B cell (primary cell): Measurements from ENCODE around the gene CEL. TPM values are rescaled to one million over a fixed set of nuclear protein-coding genes. Genes with fewer than 3 reads are reported as not detected.

Experiments used
- ATAC-seq: fragments of 200-7000 bp; cut with Tn5 transposase; one replicate; pipeline ENCODE4 v1.10.0; 2021; ENCODE audit warnings: low read depth, mild to moderate bottlenecking, moderate number of reproducible peaks, moderate library complexity
- CTCF ChIA-PET: fragments of 350-600 bp; sonication (Branson Sonifier 250); formaldehyde crosslinking; loops from one replicate; lab custom pipeline; 2021; ENCODE audit warnings: antibody characterized with exemption, inconsistent platforms; lab: Charles Lee
- POLR2A ChIA-PET: fragments of 350-600 bp; sonication (Branson Sonifier 250); formaldehyde crosslinking; loops from one replicate; lab custom pipeline; 2021; ENCODE audit warnings: antibody characterized with exemption; lab: Charles Lee
- DNase-seq: peaks from one replicate; pipeline ENCODE4 v3.0.0; 2013
- H2AFZ ChIP-seq: 2 replicates; pipeline ENCODE4 v1.6.1; 2012; ENCODE audit warnings: mild to moderate bottlenecking, low read depth, low read length; ENCODE audit not compliant: insufficient read depth, poor library complexity, severe bottlenecking
- H3K27ac ChIP-seq, 2 donors: 1 replicate in 1 of 2; 2 replicates in 1 of 2; pipeline ENCODE4 v1.5.1; 2012 to 2013; ENCODE audit warnings: low read length in 2 of 2, mild to moderate bottlenecking in 2 of 2, moderate library complexity in 1 of 2
- H3K27me3 ChIP-seq, 4 experiments: fragments of 200-600 bp in 1 of 4; sonication (generic) in 1 of 4; replicated peaks in 1 of 4; 1 replicate in 2 of 4; 2 replicates in 2 of 4; pipeline versions ENCODE4 v1.6.1 to v1.7.0; 2013 to 2016; ENCODE audit warnings: low read length in 3 of 4, mild to moderate bottlenecking in 2 of 4, mixed read lengths in 1 of 4, moderate library complexity in 1 of 4; ENCODE audit not compliant: insufficient read depth in 4 of 4, control insufficient read depth in 3 of 4; ENCODE audit errors: control extremely low read depth in 1 of 4
- H3K36me3 ChIP-seq, 2 experiments: replicated peaks in 1 of 2; 1 replicate in 1 of 2; 2 replicates in 1 of 2; pipeline versions ENCODE4 v1.6.1 to v1.7.1; 2013; ENCODE audit warnings: low read length in 1 of 2; ENCODE audit not compliant: insufficient read depth in 2 of 2, control insufficient read depth in 1 of 2; ENCODE audit errors: control extremely low read depth in 1 of 2, extremely low read depth in 1 of 2
- H3K4me1 ChIP-seq, 2 donors: fragments of 200-600 bp in 1 of 2; sonication (generic) in 1 of 2; 1 replicate in 1 of 2; 2 replicates in 1 of 2; pipeline versions ENCODE4 v1.5.1 to v1.6.1; 2013 to 2017; ENCODE audit warnings: low read length in 2 of 2; ENCODE audit not compliant: control insufficient read depth in 2 of 2, insufficient read depth in 2 of 2
- H3K4me2 ChIP-seq: replicated peaks from 2 replicates; pipeline ENCODE3; 2012; ENCODE audit warnings: mild to moderate bottlenecking, low read depth, low read length; ENCODE audit not compliant: poor library complexity, severe bottlenecking
- H3K4me3 ChIP-seq, 5 experiments: fragments of 200-600 bp in 1 of 5; sonication (generic) in 1 of 5; 1 replicate in 3 of 5; 2 replicates in 2 of 5; pipeline versions ENCODE4 v1.5.1 to v1.7.0; 2011 to 2016; ENCODE audit warnings: low read length in 4 of 5, mild to moderate bottlenecking in 4 of 5, low read depth in 2 of 5, control low read depth in 1 of 5, moderate library complexity in 1 of 5; ENCODE audit not compliant: insufficient read depth in 1 of 5; ENCODE audit errors: control extremely low read depth in 1 of 5, extremely low read depth in 1 of 5
- H3K79me2 ChIP-seq: fragments of 200-600 bp; sonication (generic); one replicate; pipeline ENCODE4 v1.6.0; 2016; ENCODE audit warnings: low read length; ENCODE audit not compliant: control insufficient read depth, insufficient read depth
- H3K9ac ChIP-seq: fragments of 200-600 bp; sonication (generic); 2 replicates; pipeline ENCODE4 v1.6.1; 2017; ENCODE audit warnings: mild to moderate bottlenecking, low read length, moderate library complexity
- H3K9me3 ChIP-seq, 3 donors: one replicate each; pipeline versions ENCODE4 v1.6.1 to v1.7.1; 2013; ENCODE audit warnings: low read length in 2 of 3; ENCODE audit not compliant: control insufficient read depth in 2 of 3, insufficient read depth in 1 of 3; ENCODE audit errors: control extremely low read depth in 1 of 3
- H4K20me1 ChIP-seq: 2 replicates; pipeline ENCODE4 v1.6.0; 2012; ENCODE audit warnings: mild to moderate bottlenecking, low read length; ENCODE audit not compliant: insufficient read depth, control insufficient read depth, poor library complexity, severe bottlenecking
- H3K27ac Mint-ChIP-seq: one replicate; pipeline ENCODE4 v1.8.0; 2021; ENCODE audit warnings: mixed read lengths
- H3K27me3 Mint-ChIP-seq: one replicate; pipeline ENCODE4 v1.8.0; 2021; ENCODE audit warnings: mixed read lengths
- H3K4me1 Mint-ChIP-seq: one replicate; pipeline ENCODE4 v1.8.0; 2021; ENCODE audit warnings: mixed read lengths
- H3K4me3 Mint-ChIP-seq: one replicate; pipeline ENCODE4 v1.8.0; 2021; ENCODE audit warnings: mixed read lengths
- H3K9me3 Mint-ChIP-seq: one replicate; pipeline ENCODE4 v1.8.0; 2022; ENCODE audit warnings: mixed read lengths; ENCODE audit not compliant: insufficient read depth
- EZH2 ChIP-seq: IDR thresholded peaks from 2 replicates; pipeline ENCODE4 v1.6.1; 2012; ENCODE audit warnings: borderline replicate concordance, low read depth, mild to moderate bottlenecking, moderate library complexity, low read length; ENCODE audit not compliant: insufficient read depth, poor library complexity, severe bottlenecking
- WGBS: methylation state at CpG from one replicate; pipeline ENCODE4 v1.1.5; 2013; ENCODE audit warnings: missing lambda C conversion rate; ENCODE audit not compliant: insufficient coverage; 5-methylcytosine and 5-hydroxymethylcytosine counted together
- intact Hi-C: fragments of 100-400 bp; cut with micrococcal nuclease; formaldehyde crosslinking; loops from one replicate; pipeline ENCODE4 v1.10.0; 2022
- polyA plus RNA-seq: library from polyadenylated mRNA; depleted of rRNA; stranded (reverse); fragments of >200 nt; gene quantifications from 2 replicates; pipeline ENCODE4 v1.2.3, GENCODE V29; 2012
- total RNA-seq, 2 donors: library from RNA; stranded (reverse); fragments of 120-200 nt in 1 of 2; gene quantifications; 1 replicate in 1 of 2; 2 replicates in 1 of 2; pipeline versions ENCODE4 v1.2.3 to v1.2.4, GENCODE V29; 2013 to 2022
- TF ChIP-seq, protein P1 (sequence below): fragments of 200-600 bp; IDR thresholded peaks from one replicate; pipeline ENCODE4 v1.8.0; 2022; ENCODE audit warnings: antibody characterized with exemption, mild to moderate bottlenecking

Gene CEL
- total and polyA plus RNA-seq, 2 donors (not counting 1 experiment from before 2014, with no cell fraction given): 0.51 to 0.57 TPM

DNA sequence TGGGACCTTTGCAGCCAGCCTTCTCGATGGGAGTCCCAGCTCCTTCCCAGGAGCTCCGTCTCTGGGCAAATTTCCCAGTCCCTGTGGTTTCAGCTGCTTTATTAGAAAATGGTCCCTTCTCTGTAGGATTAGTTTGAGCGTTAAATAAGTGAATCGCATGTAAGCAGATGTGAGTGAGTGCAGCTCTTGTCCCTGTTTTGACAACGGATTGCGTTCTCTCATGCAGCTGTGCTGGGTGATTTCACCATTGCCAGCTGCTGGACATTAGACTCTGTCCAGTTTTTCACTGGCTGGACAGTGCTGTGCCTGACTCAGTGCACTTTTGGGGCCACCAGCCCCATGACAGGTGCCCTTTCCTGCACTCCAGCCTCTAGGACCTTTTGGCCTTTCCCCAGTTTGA is 11.6 kb upstream of the CEL start:
- POLR2A ChIA-PET: no interaction called here
- Mint-ChIP-seq H3K27ac (no peak overlapping the region), H3K9me3 (no peaks in the 10 kb centered on the region), H3K4me3 (no peak overlapping the region), H3K27me3 (no peaks in the 10 kb centered on the region), H3K4me1 (no peaks in the 10 kb centered on the region)
- no peak overlapping the region for H3K27ac ChIP-seq
- no peak overlapping the region for H2AFZ ChIP-seq
- no peaks in the 10 kb centered on the region for H3K27me3 ChIP-seq
- H3K4me1 ChIP-seq: no peaks in the 10 kb centered on the region
- WGBS: over 99% methylated on average over 6 of the region's 6 CpGs
- no peak overlapping the region for H3K4me3 ChIP-seq
- TF ChIP-seq EZH2: no peak
- TF ChIP-seq, protein P1, sequence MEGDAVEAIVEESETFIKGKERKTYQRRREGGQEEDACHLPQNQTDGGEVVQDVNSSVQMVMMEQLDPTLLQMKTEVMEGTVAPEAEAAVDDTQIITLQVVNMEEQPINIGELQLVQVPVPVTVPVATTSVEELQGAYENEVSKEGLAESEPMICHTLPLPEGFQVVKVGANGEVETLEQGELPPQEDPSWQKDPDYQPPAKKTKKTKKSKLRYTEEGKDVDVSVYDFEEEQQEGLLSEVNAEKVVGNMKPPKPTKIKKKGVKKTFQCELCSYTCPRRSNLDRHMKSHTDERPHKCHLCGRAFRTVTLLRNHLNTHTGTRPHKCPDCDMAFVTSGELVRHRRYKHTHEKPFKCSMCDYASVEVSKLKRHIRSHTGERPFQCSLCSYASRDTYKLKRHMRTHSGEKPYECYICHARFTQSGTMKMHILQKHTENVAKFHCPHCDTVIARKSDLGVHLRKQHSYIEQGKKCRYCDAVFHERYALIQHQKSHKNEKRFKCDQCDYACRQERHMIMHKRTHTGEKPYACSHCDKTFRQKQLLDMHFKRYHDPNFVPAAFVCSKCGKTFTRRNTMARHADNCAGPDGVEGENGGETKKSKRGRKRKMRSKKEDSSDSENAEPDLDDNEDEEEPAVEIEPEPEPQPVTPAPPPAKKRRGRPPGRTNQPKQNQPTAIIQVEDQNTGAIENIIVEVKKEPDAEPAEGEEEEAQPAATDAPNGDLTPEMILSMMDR: no peak
- intact Hi-C loops: no loop called here
- DNase-seq (no peak), ATAC-seq (no peak)
- H3K9me3 ChIP-seq: no peaks in the 10 kb centered on the region
- H3K4me2 ChIP-seq: no peak overlapping the region
- H3K36me3 ChIP-seq: peaks cover 0 to 69% of the 10 kb centered on the region in 2 experiments
- peaks cover 4% of the 10 kb centered on the region for H4K20me1 ChIP-seq
- no peak overlapping the region for H3K9ac ChIP-seq
- H3K79me2 ChIP-seq: no peaks in the 10 kb centered on the region
- CTCF ChIA-PET: interaction anchor here (0.7 to 1.1 kb wide), 2 partner anchors 10 to 65 kb away, joined by 3 to 4 read pairs; no protein-coding TSS in a partner anchor

DNA sequence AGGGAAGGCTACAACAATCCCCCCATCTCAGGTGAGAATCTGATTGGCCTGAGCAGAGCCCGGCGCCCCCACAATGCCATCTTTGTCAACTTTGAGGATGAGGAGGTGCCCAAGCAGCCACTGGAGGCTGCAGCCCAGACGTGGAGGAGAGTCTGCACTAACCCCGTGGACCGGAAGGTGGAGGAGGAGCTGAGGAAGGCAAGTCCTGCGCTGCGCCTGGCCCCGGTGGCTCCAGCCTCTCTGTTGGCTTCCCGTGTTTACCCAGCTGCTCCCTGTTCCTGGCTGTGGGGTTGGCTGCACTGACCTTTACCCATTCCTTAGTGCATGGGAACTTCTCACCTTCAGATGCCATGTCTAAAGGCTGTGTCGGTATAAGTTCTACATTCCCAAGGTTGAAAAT is 11.0 kb upstream of the CEL start:
- ChIA-PET CTCF (interaction anchor here (1.1 kb wide), 1 partner anchor 10 kb away, joined by 4 read pairs; no protein-coding TSS in a partner anchor), POLR2A (no interaction called here)
- no peak for DNase-seq
- peaks cover 4% of the 10 kb centered on the region for H4K20me1 ChIP-seq
- no peaks in the 10 kb centered on the region for H3K9me3 ChIP-seq
- peaks cover 0 to 70% of the 10 kb centered on the region in 2 experiments for H3K36me3 ChIP-seq
- no peak overlapping the region for H3K4me2 ChIP-seq
- no peaks in the 10 kb centered on the region for H3K27me3 ChIP-seq
- H2AFZ ChIP-seq: no peak overlapping the region
- 96% methylated on average over 10 of the region's 10 CpGs for WGBS
- H3K4me3 ChIP-seq: no peak overlapping the region
- no peaks in the 10 kb centered on the region for H3K4me1 ChIP-seq
- no peaks in the 10 kb centered on the region for H3K9me3 Mint-ChIP-seq
- TF ChIP-seq, protein P1: no peak
- H3K27ac Mint-ChIP-seq: no peak overlapping the region
- no peak overlapping the region for H3K4me3 Mint-ChIP-seq
- intact Hi-C loops: no loop called here
- H3K27me3 Mint-ChIP-seq: no peaks in the 10 kb centered on the region
- ATAC-seq: no peak
- no peaks in the 10 kb centered on the region for H3K4me1 Mint-ChIP-seq
- H3K79me2 ChIP-seq: no peaks in the 10 kb centered on the region
- no peak overlapping the region for H3K27ac ChIP-seq
- H3K9ac ChIP-seq: no peak overlapping the region
